Measurements from ENCODE around the gene SBF2. TPM values are rescaled to one million over a fixed set of nuclear protein-coding genes. Genes with fewer than 3 reads are reported as not detected.
"Not testable (repeated sequence)": the region's sequence is repeated elsewhere in the genome, so short reads cannot be mapped to it uniquely, and the experiment has no call there.

Gene SBF2
- total and polyA plus RNA-seq, 4 donors, result 50.3 to 74.2 (median 61.3) TPM

DNA sequence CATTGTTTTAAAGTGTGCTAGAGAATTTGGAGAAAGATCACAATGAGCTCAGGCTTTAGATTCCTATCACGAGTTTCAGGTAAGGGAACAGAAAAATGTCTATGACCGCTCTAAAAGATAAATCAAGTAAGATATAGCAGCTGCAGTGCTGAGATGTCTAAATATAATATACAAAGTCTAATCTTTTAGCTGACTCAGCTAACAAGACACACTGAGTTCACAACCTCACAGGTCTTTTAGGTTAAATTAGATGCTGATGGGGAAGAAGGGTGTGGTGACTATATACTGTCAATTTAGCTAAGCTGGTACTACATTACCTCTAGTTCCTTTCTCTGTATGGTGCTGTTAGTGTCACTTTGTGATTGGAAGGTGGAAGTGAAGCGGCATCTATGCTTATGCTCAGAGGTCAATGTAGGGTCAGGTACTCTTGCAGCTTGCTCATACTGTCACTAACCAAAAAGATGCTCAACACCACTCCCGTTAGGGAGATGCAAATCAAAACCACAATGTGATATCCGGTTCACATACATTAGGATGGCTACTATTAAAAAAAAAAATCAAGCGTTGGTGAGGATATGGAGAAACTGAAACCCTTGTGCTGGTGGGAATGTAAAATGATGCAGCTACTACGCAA is 346.7 kb downstream of the SBF2 start:
- Histone ChIP-seq H3K4me3 (ENCODE audit: low read depth, low read length) (no peak overlapping the region), H3K27ac (ENCODE audit: low read depth, low read length) (no peak overlapping the region), H3K4me1 (ENCODE audit: control insufficient read depth, insufficient read depth, low read length) (no peaks in the 10 kb centered on the region), H3K9me3 (ENCODE audit: control insufficient read depth, insufficient read depth, low read length) (peaks cover 1% of the 10 kb centered on the region), H3K36me3 (ENCODE audit: control insufficient read depth, insufficient read depth, low read length) (no peaks in the 10 kb centered on the region), H3K27me3 (ENCODE audit: control insufficient read depth, insufficient read depth, low read length) (no peaks in the 10 kb centered on the region)
- WGBS (ENCODE audit: insufficient coverage), result no CpG with 5 or more reads among the region's 7 CpGs
- DNase-seq (ENCODE audit: low read depth in 4 of 6, low spot score in 6 of 6), result no peak

- not testable (repeated sequence) for H3K36me3 ChIP-seq (ENCODE audit: control insufficient read depth, insufficient read depth, low read length); DNase-seq (ENCODE audit: low read depth in 4 of 6, low spot score in 6 of 6); H3K27me3 ChIP-seq (ENCODE audit: control insufficient read depth, insufficient read depth, low read length); H3K4me3 ChIP-seq (ENCODE audit: low read depth, low read length); H3K27ac ChIP-seq (ENCODE audit: low read depth, low read length); H3K4me1 ChIP-seq (ENCODE audit: control insufficient read depth, insufficient read depth, low read length); H3K9me3 ChIP-seq (ENCODE audit: control insufficient read depth, insufficient read depth, low read length)
- WGBS (ENCODE audit: insufficient coverage), result no CpG with 5 or more reads among the region's 1 CpG
These were observed 348.3 kb downstream of the SBF2 start for GRCh38 chr11:9945680-9946079.

GRCh38 chr11:9943386-9944110 is 350.5 kb downstream of the SBF2 start:
- no peak overlapping the region for H3K4me3 ChIP-seq (ENCODE audit: low read depth, low read length)
- no peaks in the 10 kb centered on the region for H3K4me1 ChIP-seq (ENCODE audit: control insufficient read depth, insufficient read depth, low read length)
- DNase-seq (ENCODE audit: low read depth in 4 of 6, low spot score in 6 of 6), result no peak
- no CpG with 5 or more reads among the region's 3 CpGs for WGBS (ENCODE audit: insufficient coverage)
- no peak overlapping the region for H3K27ac ChIP-seq (ENCODE audit: low read depth, low read length)
- no peaks in the 10 kb centered on the region for H3K36me3 ChIP-seq (ENCODE audit: control insufficient read depth, insufficient read depth, low read length)
- H3K27me3 ChIP-seq (ENCODE audit: control insufficient read depth, insufficient read depth, low read length), result no peaks in the 10 kb centered on the region
- H3K9me3 ChIP-seq (ENCODE audit: control insufficient read depth, insufficient read depth, low read length), result peaks cover 1% of the 10 kb centered on the region

- H3K4me3 ChIP-seq (ENCODE audit: low read depth, low read length), result no peak overlapping the region
- H3K36me3 ChIP-seq (ENCODE audit: control insufficient read depth, insufficient read depth, low read length), result no peaks in the 10 kb centered on the region
- H3K9me3 ChIP-seq (ENCODE audit: control insufficient read depth, insufficient read depth, low read length), result peaks cover 3% of the 10 kb centered on the region
- H3K27ac ChIP-seq (ENCODE audit: low read depth, low read length), result no peak overlapping the region
- WGBS (ENCODE audit: insufficient coverage), result no CpG with 5 or more reads among the region's 5 CpGs
- H3K4me1 ChIP-seq (ENCODE audit: control insufficient read depth, insufficient read depth, low read length), result no peaks in the 10 kb centered on the region
- DNase-seq (ENCODE audit: low read depth in 4 of 6, low spot score in 6 of 6), result no peak
- H3K27me3 ChIP-seq (ENCODE audit: control insufficient read depth, insufficient read depth, low read length), result no peaks in the 10 kb centered on the region
These were observed 352.0 kb downstream of the SBF2 start for GRCh38 chr11:9941991-9942390.

- H3K36me3 ChIP-seq (ENCODE audit: control insufficient read depth, insufficient read depth, low read length); H3K27me3 ChIP-seq (ENCODE audit: control insufficient read depth, insufficient read depth, low read length); H3K9me3 ChIP-seq (ENCODE audit: control insufficient read depth, insufficient read depth, low read length); H3K4me3 ChIP-seq (ENCODE audit: low read depth, low read length); H3K4me1 ChIP-seq (ENCODE audit: control insufficient read depth, insufficient read depth, low read length); H3K27ac ChIP-seq (ENCODE audit: low read depth, low read length); DNase-seq (ENCODE audit: low read depth in 4 of 6, low spot score in 6 of 6): not testable (repeated sequence)
- WGBS (ENCODE audit: insufficient coverage), result 93% methylated on average over 7 of the region's 11 CpGs
These were observed 354.9 kb downstream of the SBF2 start for GRCh38 chr11:9939150-9939549.

GRCh38 chr11:9936754-9937153 is 357.3 kb downstream of the SBF2 start:
- H3K27ac ChIP-seq (ENCODE audit: low read depth, low read length), result no peak overlapping the region
- no peaks in the 10 kb centered on the region for H3K27me3 ChIP-seq (ENCODE audit: control insufficient read depth, insufficient read depth, low read length)
- DNase-seq (ENCODE audit: low read depth in 4 of 6, low spot score in 6 of 6), result no peak
- H3K4me3 ChIP-seq (ENCODE audit: low read depth, low read length), result no peak overlapping the region
- H3K9me3 ChIP-seq (ENCODE audit: control insufficient read depth, insufficient read depth, low read length), result peaks cover 2% of the 10 kb centered on the region
- no peaks in the 10 kb centered on the region for H3K4me1 ChIP-seq (ENCODE audit: control insufficient read depth, insufficient read depth, low read length)
- H3K36me3 ChIP-seq (ENCODE audit: control insufficient read depth, insufficient read depth, low read length), result no peaks in the 10 kb centered on the region

GRCh38 chr11:9932843-9933242 is 361.2 kb downstream of the SBF2 start:
- not testable (repeated sequence) for H3K4me3 ChIP-seq (ENCODE audit: low read depth, low read length); H3K4me1 ChIP-seq (ENCODE audit: control insufficient read depth, insufficient read depth, low read length); DNase-seq (ENCODE audit: low read depth in 4 of 6, low spot score in 6 of 6); H3K27ac ChIP-seq (ENCODE audit: low read depth, low read length); H3K27me3 ChIP-seq (ENCODE audit: control insufficient read depth, insufficient read depth, low read length); H3K9me3 ChIP-seq (ENCODE audit: control insufficient read depth, insufficient read depth, low read length); H3K36me3 ChIP-seq (ENCODE audit: control insufficient read depth, insufficient read depth, low read length)
- no CpG with 5 or more reads among the region's 2 CpGs for WGBS (ENCODE audit: insufficient coverage)

DNA sequence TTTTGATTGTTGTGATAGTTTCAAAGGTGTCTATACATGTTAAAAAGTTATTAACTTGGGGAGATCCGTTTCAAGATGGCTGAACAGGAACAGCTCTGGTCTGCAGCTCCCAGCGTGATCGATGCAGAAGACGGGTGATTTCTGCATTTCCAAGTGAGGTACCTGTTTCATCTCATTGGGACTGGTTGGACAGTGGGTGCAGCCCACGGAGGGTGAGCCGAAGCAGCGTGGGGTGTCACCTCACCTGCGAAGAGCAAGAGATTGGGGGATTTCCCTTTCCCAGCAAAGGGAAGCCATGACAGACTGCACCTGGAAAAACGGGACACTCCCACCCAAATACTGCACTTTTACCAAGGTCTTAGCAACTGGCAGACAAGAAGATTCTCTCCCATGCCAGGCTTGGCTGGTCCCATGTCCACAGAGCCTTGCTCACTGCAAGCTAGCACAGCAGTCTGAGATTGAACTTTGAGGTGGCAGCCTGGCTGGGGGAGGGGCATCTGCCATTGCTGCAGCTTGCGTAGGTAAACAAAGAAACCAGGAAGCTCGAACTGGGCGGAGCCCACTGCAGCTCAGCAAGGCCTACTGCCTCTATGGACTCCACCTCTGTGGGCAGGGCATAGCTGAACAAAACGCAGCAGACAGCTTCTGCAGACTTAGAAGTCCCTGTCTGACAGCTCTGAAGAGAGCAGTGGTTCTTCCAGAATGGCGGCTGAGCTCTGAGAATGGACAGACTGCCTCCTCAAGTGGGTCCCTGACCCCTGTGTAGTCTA is 363.3 kb downstream of the SBF2 start:
- not testable (repeated sequence) for H3K27me3 ChIP-seq (ENCODE audit: control insufficient read depth, insufficient read depth, low read length)
- WGBS (ENCODE audit: insufficient coverage), result 92% methylated on average over 14 of the region's 14 CpGs

DNA sequence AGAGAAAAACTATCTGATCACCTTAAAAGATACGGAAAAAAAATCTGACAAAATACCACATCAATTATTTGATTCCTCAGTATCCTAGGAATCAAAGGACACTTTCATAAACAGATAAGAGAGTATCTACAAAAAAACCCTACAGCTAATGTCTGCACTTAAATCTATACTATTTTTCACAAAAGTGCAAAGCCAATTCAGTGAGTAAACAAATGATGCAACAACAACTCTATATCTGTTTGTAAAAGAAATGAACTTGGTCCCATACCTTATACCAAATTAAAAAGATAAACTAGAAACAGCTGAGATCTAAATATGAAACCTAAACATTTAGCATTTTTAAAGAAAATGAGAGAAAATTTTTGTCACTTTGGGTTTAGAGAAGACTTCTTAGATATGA is 366.3 kb downstream of the SBF2 start:
- Histone ChIP-seq H3K36me3 (ENCODE audit: control insufficient read depth, insufficient read depth, low read length) (no peaks in the 10 kb centered on the region), H3K27ac (ENCODE audit: low read depth, low read length) (no peak overlapping the region), H3K4me3 (ENCODE audit: low read depth, low read length) (no peak overlapping the region), H3K4me1 (ENCODE audit: control insufficient read depth, insufficient read depth, low read length) (no peaks in the 10 kb centered on the region), H3K27me3 (ENCODE audit: control insufficient read depth, insufficient read depth, low read length) (no peaks in the 10 kb centered on the region), H3K9me3 (ENCODE audit: control insufficient read depth, insufficient read depth, low read length) (no peaks in the 10 kb centered on the region)
- no CpG with 5 or more reads among the region's 1 CpG for WGBS (ENCODE audit: insufficient coverage)
- no peak for DNase-seq (ENCODE audit: low read depth in 4 of 6, low spot score in 6 of 6)

More for the DNA sequence above, 363.3 kb downstream of the SBF2 start:
- not testable (repeated sequence) for H3K27ac ChIP-seq (ENCODE audit: low read depth, low read length); DNase-seq (ENCODE audit: low read depth in 4 of 6, low spot score in 6 of 6); H3K4me3 ChIP-seq (ENCODE audit: low read depth, low read length); H3K4me1 ChIP-seq (ENCODE audit: control insufficient read depth, insufficient read depth, low read length); H3K9me3 ChIP-seq (ENCODE audit: control insufficient read depth, insufficient read depth, low read length); H3K36me3 ChIP-seq (ENCODE audit: control insufficient read depth, insufficient read depth, low read length)

All from spinal cord (tissue), 10 donors.